GM04504 (cell line): Measurements from ENCODE around the gene TRABD2B.

Source experiments
- DNase-seq: peaks from one replicate; pipeline ENCODE4 v3.0.0-alpha.2; 2012; ENCODE audit warnings: low read depth

The TRABD2B gene

GRCh38 chr1:47934243-47934805 is 62.9 kb downstream of the TRABD2B start:
- DNase-seq, result peak; percentile 19

GRCh38 chr1:47932743-47933142 is 64.4 kb downstream of the TRABD2B start:
- no peak for DNase-seq

DNA sequence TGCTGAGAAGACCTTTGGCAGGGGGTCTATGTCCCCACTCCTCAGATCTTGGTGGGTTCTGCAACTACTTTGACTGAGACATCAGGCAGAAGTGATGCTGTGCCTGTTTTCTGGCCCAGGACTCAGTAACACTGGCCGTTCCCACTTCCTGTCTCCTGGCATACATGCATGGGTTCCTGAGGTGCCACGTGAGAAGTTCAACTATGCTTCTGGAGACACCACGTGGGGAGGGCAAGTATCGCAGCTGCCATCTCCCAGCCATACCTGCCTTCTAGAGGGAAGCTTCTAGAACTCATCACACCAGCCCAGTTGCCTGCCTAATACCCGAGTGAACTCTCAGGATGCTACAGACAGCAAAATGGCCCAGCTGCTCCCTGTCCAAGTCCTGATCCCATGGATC is 65.8 kb downstream of the TRABD2B start:
- no peak for DNase-seq

DNA sequence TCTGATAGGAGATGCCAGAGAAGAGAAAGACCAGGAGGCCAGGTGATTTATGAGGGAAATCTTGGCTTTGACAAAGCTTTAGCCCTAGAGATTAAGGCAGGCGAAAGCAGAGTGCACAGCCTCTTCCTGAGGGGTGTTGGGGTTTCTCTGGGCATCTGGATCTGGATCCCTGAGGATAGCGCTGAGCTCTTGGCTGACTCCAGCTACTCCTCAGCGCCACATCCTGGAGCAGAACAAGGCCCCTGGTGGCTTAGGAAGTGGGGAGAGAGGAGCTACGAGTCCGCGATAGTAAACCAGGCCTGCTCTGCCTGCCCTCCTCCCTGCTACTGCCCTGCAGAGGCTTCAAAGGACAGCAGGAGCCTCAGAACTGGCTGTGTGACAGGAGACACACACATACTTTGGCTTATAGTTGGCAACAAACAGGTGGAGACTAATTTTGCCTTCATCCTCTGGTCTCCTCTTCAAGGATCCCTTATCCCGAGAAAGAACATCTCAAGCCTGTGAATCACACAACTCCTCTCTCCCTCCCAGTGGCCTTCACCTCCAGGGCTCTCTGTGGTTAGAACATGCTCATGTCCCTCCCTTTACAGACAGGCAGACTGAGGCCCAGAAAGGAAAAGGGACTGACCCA is 66.9 kb downstream of the TRABD2B start:
- DNase-seq, result no peak

DNA sequence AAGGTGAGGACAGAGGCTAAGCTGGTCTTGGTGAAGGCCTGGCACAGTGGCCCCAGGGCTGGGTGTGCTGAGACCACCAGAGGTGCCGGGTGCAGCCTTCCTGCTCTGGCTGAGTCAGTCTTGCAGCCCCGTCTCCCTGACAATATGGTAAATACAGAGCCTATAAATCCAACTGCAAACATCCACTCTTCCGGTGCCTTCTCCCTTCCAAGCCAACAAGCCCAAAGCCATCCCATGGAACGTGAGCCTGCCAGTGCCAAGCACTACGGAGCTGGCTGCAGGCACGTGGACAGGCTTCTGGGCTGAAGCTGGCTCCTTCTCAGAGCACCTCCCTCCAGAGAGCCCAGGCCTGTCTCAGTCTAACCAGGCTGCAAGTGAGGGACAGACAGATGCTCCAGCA is 70.0 kb downstream of the TRABD2B start:
- DNase-seq, result no peak

DNA sequence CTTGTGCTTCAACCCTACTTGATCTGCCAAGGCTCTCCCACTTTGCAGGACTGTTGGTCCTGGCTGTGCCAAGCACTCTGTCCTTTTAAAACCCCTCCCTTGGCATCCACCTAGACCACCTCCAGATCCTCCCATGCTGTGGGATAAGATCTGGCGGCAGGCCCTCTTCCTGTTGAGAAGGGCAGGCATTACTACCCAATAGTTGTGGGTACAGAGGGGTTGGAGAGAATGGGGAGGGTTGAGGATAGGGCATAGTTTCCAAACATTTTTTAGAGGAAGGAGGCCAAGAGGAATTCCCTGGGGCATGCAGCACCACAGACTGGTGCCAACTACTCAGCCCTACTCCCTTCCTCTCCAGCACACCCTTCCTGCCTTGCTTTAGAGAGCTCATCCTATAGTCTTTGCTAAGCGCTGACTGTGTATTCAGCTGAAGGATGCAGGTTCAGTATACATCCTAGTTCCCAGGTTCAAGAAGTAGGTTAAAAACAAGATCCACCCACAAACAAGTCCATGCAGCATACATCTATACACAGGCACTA is 70.7 kb downstream of the TRABD2B start:
- no peak for DNase-seq

GRCh38 chr1:47924270-47925048 is 72.7 kb downstream of the TRABD2B start:
- no peak for DNase-seq

GRCh38 chr1:47921935-47922415 is 75.2 kb downstream of the TRABD2B start:
- no peak for DNase-seq

- no peak for DNase-seq
These were observed 77.9 kb downstream of the TRABD2B start for GRCh38 chr1:47919113-47919833.

DNA sequence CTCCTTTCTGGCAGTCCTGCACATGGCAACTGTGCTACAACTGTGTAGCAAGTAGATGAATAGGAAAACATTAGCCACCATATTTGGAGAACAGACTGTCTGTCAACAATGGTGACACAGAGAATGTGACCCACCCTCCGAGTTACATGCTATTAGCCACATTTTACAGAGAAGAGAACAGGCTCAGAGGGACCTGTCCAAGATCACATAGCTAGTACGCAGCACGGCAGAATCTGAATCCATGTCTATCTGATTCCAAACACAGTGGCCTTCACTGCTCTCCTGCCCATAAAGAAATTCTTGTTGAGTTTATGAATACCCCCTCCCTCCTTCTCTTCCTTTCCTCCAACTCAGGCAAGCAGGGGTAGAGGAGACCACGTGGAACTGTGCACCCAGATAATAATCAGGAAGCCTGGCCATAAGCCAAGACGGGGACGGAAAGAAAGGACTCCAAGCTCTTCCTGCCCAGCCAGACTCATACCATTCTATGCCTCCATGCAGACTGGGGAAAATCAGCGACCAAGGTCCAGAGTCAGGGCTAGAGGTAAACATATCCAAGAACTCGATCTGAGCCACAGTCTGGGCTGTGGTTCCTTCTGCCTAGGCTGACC is 78.8 kb downstream of the TRABD2B start:
- no peak for DNase-seq

DNA sequence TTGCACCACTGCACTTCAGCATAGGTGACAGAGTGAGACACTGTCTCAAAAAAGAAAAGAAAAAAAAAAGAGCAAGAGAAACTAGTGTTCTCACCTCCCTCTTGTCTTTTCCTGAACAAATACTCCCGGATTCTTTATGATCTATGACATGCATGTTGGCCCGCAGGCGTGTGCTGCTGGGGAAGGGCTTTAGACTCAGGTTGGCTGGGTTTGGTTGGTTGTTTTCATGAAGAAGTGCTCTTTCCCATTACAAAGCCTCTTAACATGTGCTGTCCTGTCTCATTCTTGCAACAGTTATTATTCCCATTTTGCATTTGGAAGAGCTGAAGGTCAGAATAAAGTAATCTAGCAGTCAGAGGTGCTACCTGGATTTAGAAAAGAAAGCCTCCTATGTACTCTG is 79.5 kb downstream of the TRABD2B start:
- DNase-seq, result no peak

GRCh38 chr1:47915677-47916353 is 81.4 kb downstream of the TRABD2B start:
- no peak for DNase-seq

GRCh38 chr1:47914952-47915676 is 82.1 kb downstream of the TRABD2B start:
- no peak for DNase-seq

- DNase-seq, result no peak
These were observed 82.8 kb downstream of the TRABD2B start for GRCh38 chr1:47914218-47914938.

DNA sequence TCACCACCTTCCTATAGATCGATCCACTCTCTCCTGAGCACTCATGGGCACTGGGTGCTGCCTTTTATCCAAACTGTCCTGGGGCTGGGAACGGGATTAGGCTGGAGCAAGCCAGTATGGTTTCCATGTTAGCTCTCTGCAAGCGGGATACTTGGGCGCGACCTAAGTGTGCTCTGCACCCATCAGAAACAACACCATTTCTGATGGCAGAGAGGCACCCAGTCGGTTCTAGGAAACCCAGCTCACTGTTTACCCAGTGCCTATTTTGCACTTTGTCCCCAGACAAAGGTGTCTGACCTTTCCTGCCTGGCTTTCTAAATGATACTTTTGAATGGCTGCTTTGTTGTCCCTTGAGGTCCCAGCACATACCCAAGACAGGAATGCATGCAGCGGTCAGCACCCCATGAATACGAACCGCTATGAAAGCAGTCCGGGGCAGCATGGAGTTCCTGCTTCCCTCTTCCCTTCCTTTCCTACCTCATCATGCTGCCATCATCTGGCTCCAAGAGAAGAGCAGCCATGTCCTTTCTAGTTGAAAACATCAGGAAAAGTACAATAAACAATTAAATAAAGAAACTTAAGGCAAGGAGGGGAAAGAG is 83.9 kb downstream of the TRABD2B start:
- no peak for DNase-seq

DNA sequence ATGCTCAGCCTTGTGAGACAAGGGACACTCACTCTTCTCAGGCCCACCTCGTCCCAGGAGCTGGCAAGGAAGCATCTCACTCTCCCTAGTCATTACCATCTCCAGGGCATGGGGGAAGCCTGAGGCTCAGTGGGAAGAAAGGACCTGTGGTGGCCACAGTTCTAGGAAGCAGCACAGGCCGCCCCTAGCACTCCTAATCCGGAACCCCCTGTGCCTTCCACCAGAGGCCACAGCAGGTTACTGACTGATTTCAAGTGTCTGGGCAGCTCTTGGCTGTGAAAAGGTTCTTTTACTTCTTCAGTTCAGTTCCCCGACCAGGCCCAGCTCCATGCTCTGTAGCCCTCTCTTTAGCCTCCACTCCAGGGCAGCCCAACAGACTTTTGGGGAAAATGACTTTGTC is 84.4 kb downstream of the TRABD2B start:
- DNase-seq, result no peak

DNA sequence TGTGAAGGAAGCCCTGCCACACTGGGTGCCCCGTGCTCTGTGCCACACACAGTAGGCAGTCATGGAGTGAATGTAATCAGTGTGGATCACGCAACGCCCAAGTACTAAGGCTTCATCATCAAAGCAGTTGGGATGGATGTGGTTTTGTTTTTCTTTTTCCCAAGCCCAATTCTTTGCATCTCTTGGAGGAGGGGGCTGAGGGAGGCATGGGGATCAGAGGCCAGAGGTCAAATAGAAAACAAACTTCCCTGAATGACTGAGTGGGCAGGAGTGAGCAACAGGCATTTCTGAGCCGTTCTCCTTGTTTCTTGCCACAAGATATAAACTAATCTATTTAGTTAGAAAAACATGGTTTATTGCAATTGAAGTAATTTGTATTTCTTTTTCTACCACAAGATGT is 85.3 kb downstream of the TRABD2B start:
- no peak for DNase-seq

DNA sequence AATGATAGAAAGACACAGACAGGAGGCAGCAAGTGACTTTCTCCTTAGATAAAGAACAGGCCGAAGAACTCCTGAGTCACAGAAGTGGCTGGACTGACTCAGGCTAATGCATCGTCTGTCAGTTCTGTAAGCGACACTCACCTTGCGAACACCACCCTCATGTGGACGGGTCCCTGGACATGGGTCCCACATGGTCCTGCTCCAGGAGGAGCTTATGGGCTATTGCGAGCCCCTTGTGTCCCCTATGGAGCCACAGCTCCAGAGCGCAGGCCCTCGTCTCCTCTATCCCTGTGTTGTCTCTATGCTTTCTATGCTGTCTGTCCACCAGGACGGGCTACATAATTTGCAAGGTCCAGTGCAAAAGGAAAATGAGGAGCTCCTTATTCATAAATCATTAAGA is 85.8 kb downstream of the TRABD2B start:
- DNase-seq, result no peak

- no peak for DNase-seq
These were observed 88.9 kb downstream of the TRABD2B start for GRCh38 chr1:47908258-47908657.

DNA sequence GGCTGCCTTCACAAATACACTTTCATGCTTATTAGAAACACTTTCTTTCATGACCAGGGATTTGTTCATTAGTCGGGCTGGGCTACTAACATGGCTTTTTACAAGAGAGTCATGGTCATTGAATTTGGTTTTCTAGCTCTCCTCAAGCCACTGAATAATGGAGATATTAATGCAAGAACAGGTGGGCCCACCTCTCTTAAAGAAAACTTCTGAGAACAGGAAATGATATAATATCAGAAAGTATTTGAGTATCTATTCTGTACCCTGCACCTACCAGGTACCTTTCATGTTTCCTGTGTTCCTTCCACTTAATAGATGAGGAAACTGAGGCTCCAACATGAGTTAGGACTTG is 90.0 kb downstream of the TRABD2B start:
- no peak for DNase-seq
